ENCODE results near the gene COBLL1. TPM values are rescaled to one million over a fixed set of nuclear protein-coding genes. Genes with fewer than 3 reads are reported as not detected.

The COBLL1 gene
- total and polyA plus RNA-seq, 8 donors = 11.8 to 129 (median 58.3) TPM

DNA sequence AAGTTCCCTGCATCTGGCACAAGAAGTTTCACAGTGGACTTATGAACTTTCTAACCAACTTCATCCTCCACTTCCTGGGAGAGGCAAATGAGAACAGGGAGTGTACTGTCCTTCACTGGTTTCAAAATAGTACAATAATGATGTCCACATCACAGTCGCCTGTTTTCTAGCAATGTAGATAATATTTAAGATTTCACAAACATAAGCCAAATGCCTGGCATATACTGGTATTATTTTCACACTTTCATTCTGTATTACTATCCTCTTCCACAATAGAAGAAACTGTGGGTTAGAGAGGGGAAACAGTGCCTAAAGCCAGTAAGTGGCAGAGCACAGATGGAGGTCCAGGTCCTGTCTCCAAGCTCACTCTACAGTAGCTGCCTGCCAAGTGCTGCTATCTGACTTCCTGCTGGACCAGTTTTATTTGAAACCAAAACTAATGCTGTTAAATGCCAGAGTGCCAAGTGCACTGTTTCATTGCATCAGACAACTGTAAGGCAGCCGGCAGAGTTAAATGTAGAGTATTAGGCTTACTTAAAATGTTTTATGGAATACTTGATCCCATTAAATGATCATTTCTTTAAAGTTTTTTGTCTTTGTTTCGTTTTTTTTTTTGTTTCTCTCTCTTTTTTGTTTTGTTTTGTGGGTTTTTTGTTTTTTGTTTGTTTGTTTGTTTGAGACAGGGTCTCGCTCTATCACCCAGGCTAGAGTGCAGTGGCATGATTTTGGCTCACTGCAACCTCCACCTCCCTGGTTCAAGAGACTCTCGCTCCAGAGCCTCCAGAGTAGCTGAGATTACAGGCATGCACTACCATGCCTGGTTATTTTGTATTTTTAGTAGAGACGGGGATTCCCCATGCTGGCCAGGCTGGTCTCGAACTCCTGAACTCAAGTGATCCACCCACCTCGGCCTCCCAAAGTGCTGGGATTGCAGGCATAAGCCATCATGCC lies 15.1 kb downstream of the COBLL1 start:
- TF ChIP-seq POLR2AphosphoS5 (IDR thresholded peaks at IDR 0.05) = peak in 2 of 3 donors; percentile 66 to 79
- TF ChIP-seq EP300 (IDR thresholded peaks at IDR 0.05) = no peak
- H3K4me1 ChIP-seq = peaks cover 20 to 47% (median 29%) of the 10 kb centered on the region in 4 donors
- peak; percentile 86 to 87 for DNase-seq
- no peaks in the 10 kb centered on the region for H3K36me3 ChIP-seq
- H3K4me3 ChIP-seq = peak overlapping the region in 1 of 4 donors; percentile 3
- H3K27ac ChIP-seq = peak overlapping the region; percentile 61 to 84 (median 64)
- no peaks in the 10 kb centered on the region for H3K9me3 ChIP-seq
- WGBS, 5 donors = 26 to 45% (median 34%) methylated on average over 8 of the region's 8 CpGs
- intact Hi-C loops (cut with DNase I; ENCODE audit: low total_unique reads) = no loop called here
- no peaks in the 10 kb centered on the region for H3K27me3 ChIP-seq

DNA sequence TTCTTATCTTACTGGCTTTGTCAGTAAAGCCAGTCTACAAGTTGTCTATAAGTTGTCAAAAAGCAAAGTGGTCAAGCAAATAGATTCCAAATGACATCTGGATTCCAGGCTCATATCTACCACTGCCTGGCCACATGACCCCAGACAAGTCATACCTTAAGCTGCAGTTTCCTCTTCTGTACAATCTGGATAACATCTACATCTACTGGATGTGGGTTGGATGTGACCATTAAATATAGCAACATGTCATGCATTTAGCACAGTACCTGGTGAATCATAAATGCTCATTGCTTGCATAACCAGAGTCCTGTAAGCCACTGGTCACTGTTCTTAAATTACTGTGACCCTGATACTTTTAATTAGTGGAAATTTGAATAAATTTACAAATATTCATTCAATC lies 16.8 kb downstream of the COBLL1 start:
- H3K27ac ChIP-seq = peak overlapping the region in 1 of 5 donors; percentile 76
- peaks cover 21 to 53% (median 31%) of the 10 kb centered on the region in 4 donors for H3K4me1 ChIP-seq
- intact Hi-C loops (cut with DNase I; ENCODE audit: low total_unique reads) = no loop called here
- no peak overlapping the region for H3K4me3 ChIP-seq
- H3K36me3 ChIP-seq = no peaks in the 10 kb centered on the region
- no peak for TF ChIP-seq POLR2A (IDR thresholded peaks at IDR 0.05)
- no peak for TF ChIP-seq EP300 (IDR thresholded peaks at IDR 0.05)
- TF ChIP-seq, protein P1, sequence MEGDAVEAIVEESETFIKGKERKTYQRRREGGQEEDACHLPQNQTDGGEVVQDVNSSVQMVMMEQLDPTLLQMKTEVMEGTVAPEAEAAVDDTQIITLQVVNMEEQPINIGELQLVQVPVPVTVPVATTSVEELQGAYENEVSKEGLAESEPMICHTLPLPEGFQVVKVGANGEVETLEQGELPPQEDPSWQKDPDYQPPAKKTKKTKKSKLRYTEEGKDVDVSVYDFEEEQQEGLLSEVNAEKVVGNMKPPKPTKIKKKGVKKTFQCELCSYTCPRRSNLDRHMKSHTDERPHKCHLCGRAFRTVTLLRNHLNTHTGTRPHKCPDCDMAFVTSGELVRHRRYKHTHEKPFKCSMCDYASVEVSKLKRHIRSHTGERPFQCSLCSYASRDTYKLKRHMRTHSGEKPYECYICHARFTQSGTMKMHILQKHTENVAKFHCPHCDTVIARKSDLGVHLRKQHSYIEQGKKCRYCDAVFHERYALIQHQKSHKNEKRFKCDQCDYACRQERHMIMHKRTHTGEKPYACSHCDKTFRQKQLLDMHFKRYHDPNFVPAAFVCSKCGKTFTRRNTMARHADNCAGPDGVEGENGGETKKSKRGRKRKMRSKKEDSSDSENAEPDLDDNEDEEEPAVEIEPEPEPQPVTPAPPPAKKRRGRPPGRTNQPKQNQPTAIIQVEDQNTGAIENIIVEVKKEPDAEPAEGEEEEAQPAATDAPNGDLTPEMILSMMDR (IDR thresholded peaks at IDR 0.05) = no peak
- TF ChIP-seq POLR2AphosphoS5 (IDR thresholded peaks at IDR 0.05) = no peak
- H3K9me3 ChIP-seq = no peaks in the 10 kb centered on the region
- no peak for DNase-seq
- no peaks in the 10 kb centered on the region for H3K27me3 ChIP-seq

DNA sequence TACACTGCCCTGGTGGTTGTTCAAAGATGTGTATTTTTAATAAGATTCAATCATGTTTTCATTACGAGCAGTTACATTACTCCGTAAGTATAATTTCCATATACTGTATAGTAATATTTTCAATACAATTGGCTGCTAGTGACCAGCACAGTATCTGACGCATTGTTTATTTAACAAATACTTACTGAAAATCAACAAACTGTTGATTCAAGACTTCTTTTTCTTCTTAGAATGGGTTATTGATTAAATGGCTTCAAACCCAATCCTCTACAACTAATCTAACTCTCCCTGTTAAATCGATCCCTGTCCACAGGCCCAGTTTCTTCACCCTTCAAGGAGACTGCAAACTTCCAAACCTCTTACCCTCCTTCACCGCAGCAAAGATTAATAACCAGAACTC lies 18.5 kb downstream of the COBLL1 start:
- Histone ChIP-seq H3K4me3 (no peak overlapping the region), H3K27ac (peak overlapping the region in 1 of 5 donors; percentile 76), H3K36me3 (no peaks in the 10 kb centered on the region), H3K4me1 (peaks cover 21 to 53% (median 31%) of the 10 kb centered on the region in 4 donors), H3K27me3 (no peaks in the 10 kb centered on the region), H3K9me3 (no peaks in the 10 kb centered on the region)
- WGBS, 5 donors = 48 to 69% (median 57%) methylated on average over 5 of the region's 5 CpGs
- no peak for DNase-seq
- TF ChIP-seq EP300 (IDR thresholded peaks at IDR 0.05) (no peak), POLR2AphosphoS5 (IDR thresholded peaks at IDR 0.05) (no peak), POLR2A (IDR thresholded peaks at IDR 0.05) (no peak)
- TF ChIP-seq, protein P1 (IDR thresholded peaks at IDR 0.05) = no peak
- intact Hi-C loops (cut with DNase I; ENCODE audit: low total_unique reads) = no loop called here

DNA sequence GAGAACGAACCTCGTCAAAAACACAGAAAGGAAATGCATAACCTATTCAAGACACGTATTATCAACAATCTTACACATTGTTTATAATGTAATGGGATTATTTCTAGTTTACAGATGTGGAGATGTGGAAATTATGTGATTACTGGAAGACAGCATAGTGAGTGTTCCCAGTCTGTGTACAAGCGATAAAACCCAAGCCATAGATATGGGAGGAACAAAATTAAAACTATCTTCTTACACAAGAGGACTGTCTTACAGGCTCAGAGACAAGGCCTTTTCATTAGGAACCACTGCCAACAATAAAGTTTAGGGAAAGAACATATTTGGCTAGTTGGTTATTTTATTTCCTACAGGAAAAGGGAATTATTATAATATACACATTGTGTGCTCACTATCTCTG lies 20.3 kb downstream of the COBLL1 start:
- Histone ChIP-seq H3K27ac (peak overlapping the region in 1 of 5 donors; percentile 51), H3K4me1 (peaks cover 15 to 45% (median 30%) of the 10 kb centered on the region in 4 donors), H3K9me3 (no peaks in the 10 kb centered on the region), H3K27me3 (no peaks in the 10 kb centered on the region), H3K4me3 (no peak overlapping the region), H3K36me3 (no peaks in the 10 kb centered on the region)
- intact Hi-C loops (cut with DNase I; ENCODE audit: low total_unique reads) = no loop called here
- 64 to 73% (median 71%) methylated on average over 4 of the region's 4 CpGs for WGBS, 5 donors
- no peak for DNase-seq
- TF ChIP-seq, protein P1 (IDR thresholded peaks at IDR 0.05) = no peak
- TF ChIP-seq POLR2A (IDR thresholded peaks at IDR 0.05) (no peak), POLR2AphosphoS5 (IDR thresholded peaks at IDR 0.05) (no peak), EP300 (IDR thresholded peaks at IDR 0.05) (no peak)
